ENCODE measurements around the gene CLEC2L.
"Not testable (repeated sequence)": the region's sequence is repeated elsewhere in the genome, so short reads cannot be mapped to it uniquely, and the experiment has no call there.

The CLEC2L gene

GRCh38 chr7:139523968-139524815 lies 707 bp downstream of the CLEC2L start:
- DNase-seq (ENCODE audit: low spot score): no peak

- no peak for DNase-seq (ENCODE audit: low spot score)
Measured at GRCh38 chr7:139525239-139525638, 1.8 kb downstream of the CLEC2L start.

- no peak for DNase-seq (ENCODE audit: low spot score)
Measured at GRCh38 chr7:139525750-139526149, 2.3 kb downstream of the CLEC2L start.

GRCh38 chr7:139526578-139527544 lies 3.4 kb downstream of the CLEC2L start:
- DNase-seq (ENCODE audit: low spot score): no peak

GRCh38 chr7:139531094-139531493 lies 7.6 kb downstream of the CLEC2L start:
- no peak for DNase-seq (ENCODE audit: low spot score)

- no peak for DNase-seq (ENCODE audit: low spot score)
Measured at GRCh38 chr7:139532636-139533155, 9.2 kb downstream of the CLEC2L start.

- DNase-seq (ENCODE audit: low spot score): no peak
Measured at GRCh38 chr7:139534096-139534495, 10.6 kb downstream of the CLEC2L start.

GRCh38 chr7:139534966-139535651 lies 11.6 kb downstream of the CLEC2L start:
- DNase-seq (ENCODE audit: low spot score): no peak

- no peak for DNase-seq (ENCODE audit: low spot score)
Measured at GRCh38 chr7:139536152-139536551, 12.7 kb downstream of the CLEC2L start.

GRCh38 chr7:139538881-139539635 lies 15.6 kb downstream of the CLEC2L start:
- no peak for DNase-seq (ENCODE audit: low spot score)

GRCh38 chr7:139540203-139540602 lies 16.7 kb downstream of the CLEC2L start:
- DNase-seq (ENCODE audit: low spot score): no peak

GRCh38 chr7:139541600-139542307 lies 18.3 kb downstream of the CLEC2L start:
- no peak for DNase-seq (ENCODE audit: low spot score)

- no peak for DNase-seq (ENCODE audit: low spot score)
Measured at GRCh38 chr7:139542308-139543151, 19.0 kb downstream of the CLEC2L start.

- DNase-seq (ENCODE audit: low spot score): no peak
Measured at GRCh38 chr7:139543801-139544603, 20.5 kb downstream of the CLEC2L start.

- DNase-seq (ENCODE audit: low spot score): no peak
Measured at GRCh38 chr7:139544645-139545044, 21.2 kb downstream of the CLEC2L start.

GRCh38 chr7:139548302-139549028 lies 25.0 kb downstream of the CLEC2L start:
- DNase-seq (ENCODE audit: low spot score): no peak

GRCh38 chr7:139553991-139554700 lies 30.7 kb downstream of the CLEC2L start:
- not testable (repeated sequence) for DNase-seq (ENCODE audit: low spot score)
